Erythroblast (primary cell): ENCODE results near the gene NCK2.

Source experiments
- GATA1 ChIP-seq: IDR thresholded peaks from 2 replicates; pipeline ENCODE4 v1.6.1; 2011; ENCODE audit warnings: low read depth, mild to moderate bottlenecking, control low read depth, low read length, moderate library complexity
- POLR2A ChIP-seq: IDR thresholded peaks from 2 replicates; pipeline ENCODE4 v1.6.1; 2011; ENCODE audit warnings: mild to moderate bottlenecking, low read length

DNA sequence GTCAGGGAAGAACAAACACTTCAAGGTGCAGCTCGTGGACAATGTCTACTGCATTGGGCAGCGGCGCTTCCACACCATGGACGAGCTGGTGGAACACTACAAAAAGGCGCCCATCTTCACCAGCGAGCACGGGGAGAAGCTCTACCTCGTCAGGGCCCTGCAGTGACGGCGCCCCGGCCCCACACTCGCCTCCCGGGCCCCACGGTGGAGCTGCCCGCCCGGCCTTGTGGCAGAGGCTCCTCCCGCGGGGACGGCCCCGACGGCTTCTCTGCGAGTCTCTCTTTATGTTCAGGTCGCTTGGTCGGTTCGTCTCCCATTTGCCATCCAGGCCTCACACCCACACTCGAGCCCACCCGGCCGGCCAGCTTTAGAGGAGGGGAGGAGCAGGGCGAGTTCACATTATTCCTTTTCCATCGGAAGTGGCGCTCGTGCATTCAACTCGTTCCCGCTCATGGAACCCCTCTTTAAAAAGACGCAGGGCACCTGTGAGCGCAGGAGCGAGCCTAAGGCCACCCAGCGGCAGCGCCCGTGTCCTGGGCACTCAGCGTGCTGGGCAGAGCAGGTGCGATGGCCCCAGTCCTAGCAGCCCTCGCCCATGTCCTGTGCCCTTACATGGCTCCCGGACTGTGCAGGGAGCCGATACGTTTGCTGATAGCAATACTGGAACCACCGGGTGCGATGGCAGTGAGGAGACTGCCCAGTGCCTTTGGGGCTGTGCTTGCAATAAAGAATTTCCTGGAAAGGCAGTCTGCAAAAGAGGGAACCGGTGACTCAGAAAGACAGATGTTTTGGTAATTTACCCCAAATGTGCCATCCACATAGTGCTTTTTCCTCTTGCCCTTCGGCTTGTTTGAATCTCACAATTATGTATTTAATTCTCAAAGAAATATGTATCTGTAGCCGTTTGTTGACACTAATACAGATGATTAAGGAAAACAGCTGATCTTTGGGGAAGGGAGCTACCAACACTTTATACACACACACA is 148.6 kb downstream of the NCK2 start:
- TF ChIP-seq POLR2A: no peak
- no peak for TF ChIP-seq GATA1
